HEK293T (cell line): ENCODE data around the gene APBA2.

Experiments
- CTCF ChIA-PET: fragments of 350-600 bp; formaldehyde crosslinking; extraction: SDS; loops from one replicate; lab custom pipeline; 2021; ENCODE audit warnings: antibody characterized with exemption, inconsistent platforms; lab: Yijun Ruan, JAX
- POLR2A ChIA-PET: fragments of 350-600 bp; formaldehyde crosslinking; extraction: SDS; loops from one replicate; lab custom pipeline; 2020; ENCODE audit warnings: antibody characterized with exemption, inconsistent platforms; lab: Yijun Ruan, JAX
- DNase-seq: peaks from one replicate; pipeline ENCODE4 v3.0.0; 2012; ENCODE audit warnings: mixed read lengths; ENCODE audit errors: extremely low spot score
- ARNT ChIP-seq: fragments of 450-650 bp; IDR thresholded peaks from 2 replicates; pipeline ENCODE4 v1.6.1; 2017; ENCODE audit warnings: mild to moderate bottlenecking
- BHLHE40 ChIP-seq: fragments of 450-650 bp; IDR thresholded peaks from 2 replicates; pipeline ENCODE4 v1.6.1; 2016; ENCODE audit warnings: mild to moderate bottlenecking, moderate library complexity, borderline replicate concordance
- CTBP1 ChIP-seq: fragments of 450-650 bp; IDR thresholded peaks from 2 replicates; pipeline ENCODE4 v1.6.1; 2016; ENCODE audit warnings: borderline replicate concordance
- ELF4 ChIP-seq: fragments of 450-650 bp; IDR thresholded peaks from 2 replicates; pipeline ENCODE4 v1.6.1; 2017; ENCODE audit warnings: antibody characterized with exemption
- FOXA1 ChIP-seq: fragments of 450-650 bp; IDR thresholded peaks from 2 replicates; pipeline ENCODE4 v1.6.1; 2016; ENCODE audit warnings: mild to moderate bottlenecking
- FOXK2 ChIP-seq: fragments of 450-650 bp; IDR thresholded peaks from 2 replicates; pipeline ENCODE4 v1.6.1; 2016; ENCODE audit warnings: mild to moderate bottlenecking
- FOXM1 ChIP-seq: fragments of 450-650 bp; IDR thresholded peaks from 2 replicates; pipeline ENCODE4 v1.6.1; 2017; ENCODE audit warnings: mild to moderate bottlenecking, borderline replicate concordance
- HDGF ChIP-seq: fragments of 450-650 bp; IDR thresholded peaks from 2 replicates; pipeline ENCODE4 v1.6.1; 2017; ENCODE audit warnings: antibody characterized with exemption, borderline replicate concordance
- L3MBTL2 ChIP-seq: fragments of 450-650 bp; conservative IDR thresholded peaks from 2 replicates; pipeline ENCODE4 v1.6.1; 2016; ENCODE audit warnings: mild to moderate bottlenecking
- LEF1 ChIP-seq: fragments of 450-650 bp; IDR thresholded peaks from 2 replicates; pipeline ENCODE4 v1.6.1; 2017; ENCODE audit warnings: mild to moderate bottlenecking, borderline replicate concordance
- NFRKB ChIP-seq: fragments of 450-650 bp; IDR thresholded peaks from 2 replicates; pipeline ENCODE4 v1.6.1; 2016; ENCODE audit warnings: mild to moderate bottlenecking, moderate library complexity
- SP1 ChIP-seq: fragments of 450-650 bp; IDR thresholded peaks from 2 replicates; pipeline ENCODE4 v1.6.1; 2017
- SUZ12 ChIP-seq: fragments of 450-650 bp; IDR thresholded peaks from 2 replicates; pipeline ENCODE4 v1.6.1; 2016; ENCODE audit warnings: mild to moderate bottlenecking
- TARDBP ChIP-seq: fragments of 450-650 bp; IDR thresholded peaks from 2 replicates; pipeline ENCODE4 v1.6.1; 2016
- ZNF384 ChIP-seq: fragments of 450-650 bp; IDR thresholded peaks from 2 replicates; pipeline ENCODE4 v1.6.1; 2016
- TF ChIP-seq, protein P1 (sequence below): fragments of 450-650 bp; IDR thresholded peaks from 2 replicates; pipeline ENCODE4 v1.6.1; 2016

The APBA2 gene

DNA sequence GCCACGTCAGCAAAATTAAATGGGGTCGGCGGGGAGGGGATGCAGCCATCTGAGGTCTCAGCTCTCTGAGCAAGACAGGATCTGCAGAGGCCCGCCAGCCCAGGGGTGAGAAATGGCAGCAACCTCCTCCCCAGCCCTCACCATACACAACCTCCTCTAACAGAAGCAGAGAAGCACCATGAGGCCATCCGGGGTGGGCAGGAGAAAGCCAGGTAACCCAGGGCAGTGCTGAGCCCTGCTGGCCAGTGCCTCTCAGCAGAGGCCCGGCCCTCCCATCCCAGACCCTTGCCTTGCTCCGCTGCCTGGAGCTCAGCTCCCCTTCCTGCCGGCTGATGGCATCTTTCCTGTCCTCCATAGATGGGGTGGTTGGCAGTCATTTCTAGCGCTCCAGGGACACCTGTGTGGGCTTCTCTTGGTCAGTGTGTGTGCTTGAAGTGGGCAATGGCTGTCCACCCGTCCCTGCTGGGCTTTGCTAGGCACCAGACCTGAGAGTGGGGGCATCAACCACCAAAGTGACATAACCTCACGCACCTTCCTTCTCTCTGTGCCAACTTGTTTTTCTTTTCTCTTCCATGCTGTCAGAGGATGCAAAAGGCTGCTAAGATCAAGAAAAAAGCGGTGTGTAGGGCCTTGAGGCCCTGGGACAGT lies 208.0 kb downstream of the APBA2 start:
- POLR2A ChIA-PET = no interaction called here
- CTCF ChIA-PET = interaction anchor here (0.6 to 1.4 kb wide), 2 partner anchors 8 to 109 kb away, joined by 3 to 4 read pairs; no protein-coding TSS in a partner anchor
- TF ChIP-seq, protein P1, sequence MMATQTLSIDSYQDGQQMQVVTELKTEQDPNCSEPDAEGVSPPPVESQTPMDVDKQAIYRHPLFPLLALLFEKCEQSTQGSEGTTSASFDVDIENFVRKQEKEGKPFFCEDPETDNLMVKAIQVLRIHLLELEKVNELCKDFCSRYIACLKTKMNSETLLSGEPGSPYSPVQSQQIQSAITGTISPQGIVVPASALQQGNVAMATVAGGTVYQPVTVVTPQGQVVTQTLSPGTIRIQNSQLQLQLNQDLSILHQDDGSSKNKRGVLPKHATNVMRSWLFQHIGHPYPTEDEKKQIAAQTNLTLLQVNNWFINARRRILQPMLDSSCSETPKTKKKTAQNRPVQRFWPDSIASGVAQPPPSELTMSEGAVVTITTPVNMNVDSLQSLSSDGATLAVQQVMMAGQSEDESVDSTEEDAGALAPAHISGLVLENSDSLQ = no peak
- no peak for TF ChIP-seq NFRKB
- TF ChIP-seq ELF4 = no peak
- no peak for TF ChIP-seq SP1
- no peak for TF ChIP-seq FOXM1
- TF ChIP-seq LEF1 = no peak
- no peak for TF ChIP-seq HDGF
- no peak for TF ChIP-seq L3MBTL2
- no peak for TF ChIP-seq FOXK2
- no peak for TF ChIP-seq CTBP1
- TF ChIP-seq ZNF384 = no peak
- TF ChIP-seq SUZ12 = no peak
- TF ChIP-seq TARDBP = no peak
- no peak for TF ChIP-seq ARNT
- no peak for TF ChIP-seq BHLHE40
- TF ChIP-seq FOXA1 = no peak
- no peak for DNase-seq

DNA sequence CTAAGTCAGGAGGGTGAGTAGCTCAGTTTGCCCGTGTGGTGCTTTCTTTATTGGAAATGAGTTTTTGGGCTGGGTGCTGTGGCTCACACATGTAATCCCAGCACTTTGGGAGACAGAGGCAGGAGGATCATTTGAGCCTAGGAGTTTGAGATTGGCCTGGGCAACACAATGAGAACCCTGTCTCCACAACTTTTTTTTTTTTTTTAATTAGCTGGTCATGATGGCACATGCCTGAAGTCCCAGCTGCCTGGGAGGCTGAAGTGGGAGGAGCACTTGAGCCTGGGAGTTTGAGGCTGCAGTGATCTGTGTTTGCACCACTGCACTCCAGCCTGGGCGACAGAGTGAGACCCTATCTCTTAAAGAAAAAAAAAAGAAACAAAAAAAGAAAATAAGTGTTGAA lies 208.9 kb downstream of the APBA2 start:
- no peak for DNase-seq
- POLR2A ChIA-PET = no interaction called here
- TF ChIP-seq TARDBP (no peak), L3MBTL2 (no peak), SP1 (no peak), LEF1 (no peak), HDGF (no peak)
- CTCF ChIA-PET = interaction anchor here (0.6 kb wide), 1 partner anchor 86 kb away, joined by 3 read pairs; no protein-coding TSS in a partner anchor

DNA sequence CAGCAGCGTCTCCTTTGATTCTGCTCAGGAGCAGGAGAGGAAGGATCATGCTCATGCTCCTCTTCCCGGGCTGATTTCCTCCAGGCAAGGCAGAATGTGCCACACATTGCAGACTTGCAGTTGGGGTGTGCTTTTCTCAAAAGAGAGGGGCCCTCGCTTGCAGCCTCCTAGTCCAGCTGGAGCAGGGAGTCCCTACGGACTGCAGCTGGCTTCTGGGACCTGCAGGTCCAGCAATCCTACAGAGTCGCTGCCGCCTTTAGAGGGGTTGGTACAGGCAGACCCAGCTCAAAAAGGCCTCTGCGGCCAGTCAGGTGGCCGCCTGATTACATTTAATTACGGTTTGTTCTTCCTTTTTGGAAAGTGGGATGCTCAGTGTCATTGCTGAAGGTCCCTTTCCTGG lies 210.0 kb downstream of the APBA2 start:
- POLR2A ChIA-PET = no interaction called here
- CTCF ChIA-PET = no interaction called here
- no peak for DNase-seq
- TF ChIP-seq BHLHE40 (no peak), ELF4 (no peak)

DNA sequence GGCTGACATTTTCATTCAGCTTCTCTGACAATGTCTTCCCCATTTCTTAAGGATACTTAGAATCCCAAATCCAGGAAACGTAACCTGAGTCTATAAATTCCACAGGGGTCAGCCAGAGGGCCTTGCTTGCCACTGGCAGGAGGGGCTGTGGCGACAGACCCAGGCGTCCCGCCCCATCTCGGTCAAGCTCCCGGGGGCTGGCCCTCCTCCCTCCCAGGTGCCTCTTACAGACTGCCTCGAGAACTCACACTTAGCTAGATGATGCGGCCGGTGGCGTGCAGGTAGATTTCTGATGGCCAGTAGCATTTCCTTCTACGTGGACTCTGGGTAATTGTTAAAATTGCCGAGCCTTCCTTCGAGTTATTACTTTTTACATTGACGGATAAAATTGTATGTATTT lies 211.4 kb downstream of the APBA2 start:
- no peak for DNase-seq
- ChIA-PET CTCF (no interaction called here), POLR2A (no interaction called here)
- TF ChIP-seq NFRKB = no peak
- no peak for TF ChIP-seq FOXM1
- no peak for TF ChIP-seq HDGF
- no peak for TF ChIP-seq BHLHE40
- TF ChIP-seq, protein P1 = no peak
- TF ChIP-seq L3MBTL2 = no peak
- TF ChIP-seq ELF4 = no peak
- TF ChIP-seq LEF1 = no peak
- TF ChIP-seq ARNT = no peak
- no peak for TF ChIP-seq ZNF384
- no peak for TF ChIP-seq FOXK2
- TF ChIP-seq CTBP1 = no peak
- no peak for TF ChIP-seq SUZ12
- TF ChIP-seq TARDBP = no peak
- no peak for TF ChIP-seq FOXA1
- no peak for TF ChIP-seq SP1

DNA sequence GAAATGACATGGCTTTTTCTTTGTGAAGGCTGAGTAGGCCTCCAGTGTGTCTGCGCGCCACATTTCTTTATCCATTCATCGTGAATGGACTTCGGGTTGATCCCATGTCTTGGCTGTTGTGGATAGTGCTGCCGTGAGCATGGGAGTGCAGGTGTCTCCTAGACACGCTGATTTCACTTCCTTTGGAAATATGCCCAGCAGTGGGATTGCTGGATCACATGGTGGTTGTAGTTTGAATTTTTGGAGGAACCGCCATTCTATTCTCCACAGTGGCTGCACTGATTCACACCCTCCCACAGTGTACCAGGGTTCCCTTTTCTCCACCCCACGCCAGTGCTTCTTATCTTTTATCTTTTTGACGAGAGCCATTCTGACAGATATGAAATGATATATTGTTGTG lies 212.2 kb downstream of the APBA2 start:
- no peak for DNase-seq
- POLR2A ChIA-PET = no interaction called here
- CTCF ChIA-PET = no interaction called here
- TF ChIP-seq LEF1 = no peak
- no peak for TF ChIP-seq ELF4
- no peak for TF ChIP-seq BHLHE40
- no peak for TF ChIP-seq FOXK2
- no peak for TF ChIP-seq SP1
- TF ChIP-seq L3MBTL2 = no peak
- no peak for TF ChIP-seq HDGF
- no peak for TF ChIP-seq CTBP1
- TF ChIP-seq TARDBP = no peak
- TF ChIP-seq, protein P1 = no peak
- TF ChIP-seq NFRKB = no peak
- TF ChIP-seq ARNT = no peak
- TF ChIP-seq SUZ12 = no peak

DNA sequence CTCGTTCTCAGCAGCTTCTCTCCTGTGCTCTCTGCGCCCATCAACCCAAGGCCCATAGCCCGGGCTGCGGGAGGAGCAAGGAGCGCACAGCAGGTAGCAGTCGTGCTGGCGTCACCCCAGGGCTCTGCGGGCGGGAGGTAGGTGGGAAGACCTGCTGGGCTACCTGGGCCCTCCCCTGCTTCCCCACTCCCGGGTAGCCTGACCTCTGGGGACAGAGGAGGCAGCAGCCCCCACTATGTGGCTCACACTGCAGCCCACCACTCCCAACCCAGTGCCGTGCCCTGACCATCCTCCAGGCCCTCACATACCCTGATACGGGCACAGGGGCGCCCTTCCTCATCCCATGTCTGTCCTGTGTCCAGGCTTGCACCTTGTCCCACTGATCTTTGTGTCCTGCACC lies 212.9 kb downstream of the APBA2 start:
- ChIA-PET CTCF (no interaction called here), POLR2A (no interaction called here)
- TF ChIP-seq BHLHE40 (no peak), LEF1 (no peak), ARNT (no peak), TARDBP (no peak), ELF4 (no peak), FOXK2 (no peak), SUZ12 (no peak), CTBP1 (no peak), ZNF384 (no peak), FOXA1 (no peak), FOXM1 (no peak), HDGF (no peak), NFRKB (no peak), SP1 (no peak), L3MBTL2 (no peak)
- TF ChIP-seq, protein P1 = no peak
- DNase-seq = no peak
